Gastroesophageal sphincter (tissue), 3 donors: ENCODE measurements around the gene ECE2.

Source experiments
- CTCF ChIP-seq, 4 experiments: fragments of 200-600 bp in 2 of 4; fragments of 450-650 bp in 2 of 4; sonication (generic) in 1 of 4; IDR thresholded peaks; one replicate each; pipeline ENCODE4 v1.5.1; 2017 to 2019; ENCODE audit warnings: antibody characterized with exemption in 4 of 4, mild to moderate bottlenecking in 2 of 4, moderate library complexity in 2 of 4
- EP300 ChIP-seq: sonication (generic); formaldehyde crosslinking; IDR thresholded peaks from one replicate; pipeline ENCODE4 v1.6.1; 2017; ENCODE audit warnings: antibody characterized with exemption, mild to moderate bottlenecking
- POLR2AphosphoS5 ChIP-seq: sonication (generic); formaldehyde crosslinking; IDR thresholded peaks from one replicate; pipeline ENCODE4 v1.6.1; 2017; ENCODE audit warnings: antibody characterized with exemption

GRCh38 chr3:184228376-184229137 is 47.3 kb upstream of the ECE2 start:
- TF ChIP-seq CTCF (IDR thresholded peaks at IDR 0.05) (no peak), EP300 (no peak), POLR2AphosphoS5 (no peak)
